ENCODE results near the gene CD70. TPM values are rescaled to one million over a fixed set of nuclear protein-coding genes. Genes with fewer than 3 reads are reported as not detected.
A peak's percentile ranks its signal among the peaks of the same experiment; 100 is the strongest.

The CD70 gene
- total RNA-seq, 1 experiment from 2014 or later, result 13.4 TPM

DNA sequence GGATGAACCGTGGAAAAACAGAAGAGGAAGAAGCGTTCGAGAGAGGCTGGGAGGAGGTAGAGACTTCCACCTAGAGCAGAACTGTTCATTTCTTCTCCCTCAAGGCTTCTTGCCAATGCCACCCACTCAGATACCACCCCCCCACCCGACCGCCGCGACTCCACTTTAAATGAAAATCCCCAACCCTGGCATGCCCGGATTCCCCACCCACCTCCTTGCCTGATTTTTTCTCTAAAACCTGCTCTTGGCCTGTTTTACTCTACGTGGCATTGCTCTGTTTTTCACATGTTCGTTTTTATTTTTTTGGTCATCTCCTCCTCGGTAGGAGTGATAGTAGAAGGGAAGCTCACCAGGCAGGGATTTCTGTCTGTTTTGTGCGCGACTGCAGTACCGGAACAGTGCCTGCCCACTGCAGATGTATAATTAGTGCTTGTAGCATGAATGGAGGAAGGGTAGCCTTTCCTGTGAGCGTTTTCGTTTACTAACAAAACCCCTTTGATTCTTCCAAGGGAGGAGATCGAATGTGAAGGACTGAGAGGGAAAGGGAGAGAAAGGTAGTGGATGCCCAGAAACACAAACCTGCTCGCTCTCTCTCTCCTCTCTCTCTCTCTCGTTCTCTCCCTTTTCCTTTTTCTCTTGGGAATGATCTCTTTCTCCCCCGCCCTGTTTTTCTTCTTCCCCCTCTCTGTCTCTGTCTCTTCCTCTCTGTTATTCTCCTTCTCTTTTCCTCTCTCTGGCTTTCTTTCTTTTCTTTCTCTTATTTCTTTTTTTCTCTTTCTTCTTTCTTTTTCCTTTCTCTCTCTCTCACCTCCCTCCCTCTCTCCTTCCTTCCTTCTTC is 2.2 kb downstream of the CD70 start:
- Mint-ChIP-seq H3K27me3 (ENCODE audit: insufficient read depth, unreplicated experiment) (no peaks in the 10 kb centered on the region), H3K36me3 (ENCODE audit: insufficient read depth, unreplicated experiment) (peaks cover 30% of the 10 kb centered on the region), H3K27ac (ENCODE audit: low read depth, unreplicated experiment) (no peak overlapping the region), H3K9me3 (ENCODE audit: unreplicated experiment) (no peaks in the 10 kb centered on the region), H3K4me1 (ENCODE audit: insufficient read depth, unreplicated experiment) (peaks cover 39% of the 10 kb centered on the region), H3K4me3 (ENCODE audit: unreplicated experiment) (peak overlapping the region; percentile 77)
- TF ChIP-seq, protein P1, sequence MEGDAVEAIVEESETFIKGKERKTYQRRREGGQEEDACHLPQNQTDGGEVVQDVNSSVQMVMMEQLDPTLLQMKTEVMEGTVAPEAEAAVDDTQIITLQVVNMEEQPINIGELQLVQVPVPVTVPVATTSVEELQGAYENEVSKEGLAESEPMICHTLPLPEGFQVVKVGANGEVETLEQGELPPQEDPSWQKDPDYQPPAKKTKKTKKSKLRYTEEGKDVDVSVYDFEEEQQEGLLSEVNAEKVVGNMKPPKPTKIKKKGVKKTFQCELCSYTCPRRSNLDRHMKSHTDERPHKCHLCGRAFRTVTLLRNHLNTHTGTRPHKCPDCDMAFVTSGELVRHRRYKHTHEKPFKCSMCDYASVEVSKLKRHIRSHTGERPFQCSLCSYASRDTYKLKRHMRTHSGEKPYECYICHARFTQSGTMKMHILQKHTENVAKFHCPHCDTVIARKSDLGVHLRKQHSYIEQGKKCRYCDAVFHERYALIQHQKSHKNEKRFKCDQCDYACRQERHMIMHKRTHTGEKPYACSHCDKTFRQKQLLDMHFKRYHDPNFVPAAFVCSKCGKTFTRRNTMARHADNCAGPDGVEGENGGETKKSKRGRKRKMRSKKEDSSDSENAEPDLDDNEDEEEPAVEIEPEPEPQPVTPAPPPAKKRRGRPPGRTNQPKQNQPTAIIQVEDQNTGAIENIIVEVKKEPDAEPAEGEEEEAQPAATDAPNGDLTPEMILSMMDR (IDR thresholded peaks at IDR 0.05; ENCODE audit: unreplicated experiment), result no peak
- no TSS peak for BruUV-seq (replicated peaks)
- CTCF ChIA-PET, result no interaction called here
- intact Hi-C loops (cut with micrococcal nuclease), result no loop called here
- POLR2A ChIA-PET, result interaction anchor here (1.9 kb wide), 1 partner anchor 8 kb away, joined by 8 read pairs; no protein-coding TSS in a partner anchor
- DNase-seq (ENCODE audit: unreplicated experiment), result no peak

DNA sequence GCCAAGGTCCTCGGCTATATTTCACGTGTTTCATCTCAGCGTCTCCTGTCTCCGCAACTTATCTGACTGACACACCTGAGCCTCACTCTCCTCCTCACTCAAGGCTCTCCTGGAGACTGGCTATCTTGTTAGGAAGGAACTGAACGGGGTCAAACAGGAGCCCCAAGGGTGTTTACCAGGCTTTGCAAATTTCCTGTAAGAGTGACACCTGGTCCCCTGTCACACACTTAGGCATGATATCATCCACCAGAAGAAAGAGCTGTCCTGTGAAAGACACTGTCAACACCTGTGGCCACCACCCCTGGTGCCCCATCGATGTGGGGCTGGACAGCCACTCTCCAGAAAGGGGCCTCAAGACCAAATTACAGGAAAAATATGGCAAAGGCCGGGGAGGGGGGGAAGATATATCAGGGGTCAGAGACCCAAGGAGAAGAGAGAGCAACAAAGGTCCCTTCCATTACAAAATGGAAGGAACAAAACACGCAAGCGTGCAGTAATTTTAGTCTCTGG is 2.9 kb downstream of the CD70 start:
- CTCF ChIA-PET, result interaction anchor here (0.6 kb wide), 1 partner anchor 276 kb away, joined by 4 read pairs; no protein-coding TSS in a partner anchor
- no peak overlapping the region for H3K27ac Mint-ChIP-seq (ENCODE audit: low read depth, unreplicated experiment)
- TF ChIP-seq, protein P1 (IDR thresholded peaks at IDR 0.05; ENCODE audit: unreplicated experiment), result no peak
- DNase-seq (ENCODE audit: unreplicated experiment), result no peak
- H3K9me3 Mint-ChIP-seq (ENCODE audit: unreplicated experiment), result no peaks in the 10 kb centered on the region
- no peak overlapping the region for H3K4me3 Mint-ChIP-seq (ENCODE audit: unreplicated experiment)
- peaks cover 39% of the 10 kb centered on the region for H3K4me1 Mint-ChIP-seq (ENCODE audit: insufficient read depth, unreplicated experiment)
- no peaks in the 10 kb centered on the region for H3K27me3 Mint-ChIP-seq (ENCODE audit: insufficient read depth, unreplicated experiment)
- no TSS peak for BruUV-seq (replicated peaks)
- POLR2A ChIA-PET, result interaction anchor here (0.8 to 2.3 kb wide), 2 partner anchors 10 to 12 kb away, joined by 3 to 5 read pairs; no protein-coding TSS in a partner anchor
- peaks cover 36% of the 10 kb centered on the region for H3K36me3 Mint-ChIP-seq (ENCODE audit: insufficient read depth, unreplicated experiment)
- intact Hi-C loops (cut with micrococcal nuclease), result no loop called here

DNA sequence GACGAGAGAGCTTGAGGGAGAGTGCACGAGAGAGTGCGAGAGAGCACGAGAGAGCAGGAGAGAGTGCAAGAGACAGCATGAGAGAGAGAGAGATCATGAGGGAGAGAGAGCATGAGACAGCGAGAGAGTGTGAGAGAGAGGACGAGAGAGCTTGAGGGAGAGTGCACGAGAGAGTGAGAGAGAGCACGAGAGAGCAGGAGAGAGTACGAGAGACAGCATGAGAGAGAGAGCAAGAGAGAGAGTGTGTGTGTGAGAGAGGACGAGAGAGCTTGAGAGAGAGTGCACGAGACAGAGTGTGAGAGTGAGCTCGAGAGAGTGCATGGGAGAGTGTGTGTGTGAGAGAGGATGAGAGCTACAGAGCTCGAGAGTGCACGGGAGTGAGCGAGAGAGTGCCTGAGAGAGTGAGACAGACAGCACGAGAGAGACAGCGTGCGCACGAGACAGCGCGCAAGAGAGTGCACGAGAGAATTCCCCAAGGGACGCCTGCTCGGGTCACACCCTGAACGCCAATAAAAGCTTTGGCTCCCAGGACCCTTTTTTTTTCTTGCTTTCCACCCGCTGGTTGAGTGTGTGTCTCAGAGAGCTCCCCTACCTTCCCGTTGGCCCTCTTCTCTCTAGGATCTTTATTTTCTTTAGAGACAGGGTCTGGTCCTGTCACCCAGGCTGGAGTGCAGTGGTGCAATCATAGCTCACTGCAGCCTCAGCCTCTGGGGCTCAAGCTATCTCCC is 3.7 kb downstream of the CD70 start:
- POLR2A ChIA-PET, result interaction anchor here (0.7 to 2.3 kb wide), 3 partner anchors 10 to 559 kb away, joined by 3 to 5 read pairs (median 4); no protein-coding TSS in a partner anchor
- BruUV-seq (replicated peaks), result no TSS peak
- H3K9me3 Mint-ChIP-seq (ENCODE audit: unreplicated experiment), result no peaks in the 10 kb centered on the region
- peaks cover 32% of the 10 kb centered on the region for H3K36me3 Mint-ChIP-seq (ENCODE audit: insufficient read depth, unreplicated experiment)
- TF ChIP-seq, protein P1 (IDR thresholded peaks at IDR 0.05; ENCODE audit: unreplicated experiment), result no peak
- DNase-seq (ENCODE audit: unreplicated experiment), result no peak
- no peaks in the 10 kb centered on the region for H3K27me3 Mint-ChIP-seq (ENCODE audit: insufficient read depth, unreplicated experiment)
- CTCF ChIA-PET, result interaction anchor here (0.6 kb wide), 1 partner anchor 276 kb away, joined by 4 read pairs; no protein-coding TSS in a partner anchor
- intact Hi-C loops (cut with micrococcal nuclease), result no loop called here
- peak overlapping the region; percentile 3 for H3K4me3 Mint-ChIP-seq (ENCODE audit: unreplicated experiment)
- H3K27ac Mint-ChIP-seq (ENCODE audit: low read depth, unreplicated experiment), result no peak overlapping the region
- H3K4me1 Mint-ChIP-seq (ENCODE audit: insufficient read depth, unreplicated experiment), result peaks cover 39% of the 10 kb centered on the region

DNA sequence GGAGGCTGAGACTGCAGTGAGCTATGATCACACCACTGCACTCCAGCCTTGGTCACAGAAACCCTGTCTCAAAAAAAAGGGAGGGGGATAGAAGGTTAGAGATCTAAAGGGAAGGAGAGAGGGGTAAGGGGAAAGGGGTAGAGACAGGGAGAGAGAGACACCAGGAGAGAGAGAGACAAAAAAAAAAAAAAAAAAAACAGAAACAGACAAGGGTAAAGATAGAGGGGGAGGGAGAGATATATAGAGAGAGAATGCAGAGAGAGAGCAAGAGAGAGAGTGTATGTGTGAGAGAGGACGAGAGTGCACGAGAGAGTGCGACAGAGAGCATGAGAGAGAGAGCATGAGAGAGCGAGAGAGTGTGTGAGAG is 4.2 kb downstream of the CD70 start:
- no peak for DNase-seq (ENCODE audit: unreplicated experiment)
- intact Hi-C loops (cut with micrococcal nuclease), result no loop called here
- Mint-ChIP-seq H3K27ac (ENCODE audit: low read depth, unreplicated experiment) (no peak overlapping the region), H3K4me1 (ENCODE audit: insufficient read depth, unreplicated experiment) (peaks cover 40% of the 10 kb centered on the region), H3K36me3 (ENCODE audit: insufficient read depth, unreplicated experiment) (peaks cover 28% of the 10 kb centered on the region), H3K27me3 (ENCODE audit: insufficient read depth, unreplicated experiment) (no peaks in the 10 kb centered on the region), H3K9me3 (ENCODE audit: unreplicated experiment) (no peaks in the 10 kb centered on the region), H3K4me3 (ENCODE audit: unreplicated experiment) (peak overlapping the region; percentile 3)
- TF ChIP-seq, protein P1 (IDR thresholded peaks at IDR 0.05; ENCODE audit: unreplicated experiment), result no peak
- ChIA-PET POLR2A (interaction anchor here (0.5 to 2.3 kb wide), 2 partner anchors 9 to 237 kb away, joined by 3 to 5 read pairs; no protein-coding TSS in a partner anchor), CTCF (no interaction called here)
- no TSS peak for BruUV-seq (replicated peaks)

All from MCF 10A (cell line).